GM12874 (cell line): ENCODE results near the gene CCDC102B.

Source experiments
- TF ChIP-seq, protein P1 (sequence below): IDR thresholded peaks from 2 replicates; pipeline ENCODE4 v1.5.1; 2011; ENCODE audit warnings: low read depth, mild to moderate bottlenecking, control low read depth, low read length, moderate library complexity; ENCODE audit not compliant: insufficient read depth

Gene CCDC102B

DNA sequence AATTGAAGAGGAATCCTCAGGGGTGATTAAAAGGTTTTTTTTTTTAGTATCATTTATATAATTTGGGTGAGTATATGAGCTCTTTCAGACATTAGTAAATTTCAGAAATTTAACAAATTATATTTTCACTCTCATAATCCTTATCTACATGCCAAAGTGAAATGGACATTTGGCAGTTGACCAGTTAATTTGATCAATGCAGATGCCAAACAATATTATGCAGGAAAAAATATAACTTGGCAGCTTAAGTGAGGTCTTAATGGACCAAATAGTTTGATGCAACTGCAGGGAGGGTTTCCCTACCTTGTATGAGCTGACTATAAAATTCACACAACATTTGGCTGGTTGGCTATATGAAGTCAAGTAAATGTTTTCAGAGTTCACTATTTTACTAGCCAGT is 185.2 kb downstream of the CCDC102B start:
- TF ChIP-seq, protein P1, sequence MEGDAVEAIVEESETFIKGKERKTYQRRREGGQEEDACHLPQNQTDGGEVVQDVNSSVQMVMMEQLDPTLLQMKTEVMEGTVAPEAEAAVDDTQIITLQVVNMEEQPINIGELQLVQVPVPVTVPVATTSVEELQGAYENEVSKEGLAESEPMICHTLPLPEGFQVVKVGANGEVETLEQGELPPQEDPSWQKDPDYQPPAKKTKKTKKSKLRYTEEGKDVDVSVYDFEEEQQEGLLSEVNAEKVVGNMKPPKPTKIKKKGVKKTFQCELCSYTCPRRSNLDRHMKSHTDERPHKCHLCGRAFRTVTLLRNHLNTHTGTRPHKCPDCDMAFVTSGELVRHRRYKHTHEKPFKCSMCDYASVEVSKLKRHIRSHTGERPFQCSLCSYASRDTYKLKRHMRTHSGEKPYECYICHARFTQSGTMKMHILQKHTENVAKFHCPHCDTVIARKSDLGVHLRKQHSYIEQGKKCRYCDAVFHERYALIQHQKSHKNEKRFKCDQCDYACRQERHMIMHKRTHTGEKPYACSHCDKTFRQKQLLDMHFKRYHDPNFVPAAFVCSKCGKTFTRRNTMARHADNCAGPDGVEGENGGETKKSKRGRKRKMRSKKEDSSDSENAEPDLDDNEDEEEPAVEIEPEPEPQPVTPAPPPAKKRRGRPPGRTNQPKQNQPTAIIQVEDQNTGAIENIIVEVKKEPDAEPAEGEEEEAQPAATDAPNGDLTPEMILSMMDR, result no peak

DNA sequence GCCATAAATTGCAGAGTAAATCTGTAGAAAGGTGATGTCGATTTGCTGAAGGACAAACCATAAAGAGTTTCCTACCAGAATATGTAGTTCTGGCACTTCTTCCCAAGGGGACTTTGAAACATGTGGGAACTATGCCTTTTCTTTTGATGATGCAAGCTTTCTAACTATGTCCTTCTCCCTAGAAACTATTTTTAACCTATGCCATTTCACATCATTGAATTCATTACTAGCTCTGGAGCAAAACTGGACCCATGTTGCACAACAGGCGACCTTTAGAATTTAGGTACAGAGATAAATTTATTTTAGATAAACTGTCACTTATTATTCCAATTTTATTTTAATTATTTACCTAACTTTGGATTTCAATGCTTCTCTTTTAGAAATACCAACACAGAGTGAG is 186.5 kb downstream of the CCDC102B start:
- TF ChIP-seq, protein P1, result no peak

DNA sequence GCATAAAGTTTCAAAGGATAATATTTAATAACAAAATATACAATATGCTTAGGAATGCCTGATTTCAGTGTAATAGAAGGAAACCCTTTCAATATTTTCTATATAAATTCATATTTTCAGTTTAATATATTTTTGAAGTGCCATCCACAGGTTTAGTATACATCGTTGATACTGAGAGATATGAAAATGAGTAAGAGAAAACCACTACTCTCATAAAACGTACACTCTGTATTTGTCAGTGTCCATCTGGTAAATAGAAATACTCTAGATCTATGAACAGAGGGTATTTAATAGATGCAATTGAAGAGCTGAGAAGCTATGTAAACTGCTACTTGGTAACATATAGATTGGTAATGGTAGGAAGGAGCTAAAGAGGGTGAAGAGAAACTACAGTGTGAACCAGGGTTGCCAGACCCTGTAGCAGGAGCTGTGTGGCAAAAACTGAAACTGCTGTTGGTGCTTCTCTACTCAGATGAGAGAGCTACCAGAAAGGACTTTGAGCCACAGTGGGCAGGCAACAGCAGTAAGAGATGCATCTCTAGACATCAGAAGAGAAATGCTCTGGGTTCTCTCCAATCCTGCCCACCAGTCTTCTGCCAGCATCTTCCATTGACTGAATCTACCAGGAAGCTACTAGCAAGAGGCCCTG is 187.4 kb downstream of the CCDC102B start:
- TF ChIP-seq, protein P1, result no peak

DNA sequence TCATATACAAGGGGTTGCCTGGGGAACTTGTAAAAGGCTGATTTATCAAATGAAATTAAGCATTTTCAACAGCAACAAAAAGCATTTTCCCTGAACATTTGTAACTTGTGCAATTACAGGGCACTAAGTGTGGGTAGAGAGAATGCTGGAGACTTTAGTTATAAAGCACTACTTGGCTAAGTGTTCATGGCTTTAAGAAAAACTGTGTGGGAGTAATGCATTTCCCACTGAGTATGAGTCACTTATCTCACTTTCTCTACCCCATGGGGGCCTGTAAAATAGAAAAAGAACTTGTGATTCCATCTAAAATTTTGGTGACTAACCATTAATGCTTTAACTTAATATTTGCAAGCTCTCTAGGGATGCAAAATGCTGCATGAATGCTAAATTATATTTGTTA is 193.4 kb downstream of the CCDC102B start:
- TF ChIP-seq, protein P1, result no peak

DNA sequence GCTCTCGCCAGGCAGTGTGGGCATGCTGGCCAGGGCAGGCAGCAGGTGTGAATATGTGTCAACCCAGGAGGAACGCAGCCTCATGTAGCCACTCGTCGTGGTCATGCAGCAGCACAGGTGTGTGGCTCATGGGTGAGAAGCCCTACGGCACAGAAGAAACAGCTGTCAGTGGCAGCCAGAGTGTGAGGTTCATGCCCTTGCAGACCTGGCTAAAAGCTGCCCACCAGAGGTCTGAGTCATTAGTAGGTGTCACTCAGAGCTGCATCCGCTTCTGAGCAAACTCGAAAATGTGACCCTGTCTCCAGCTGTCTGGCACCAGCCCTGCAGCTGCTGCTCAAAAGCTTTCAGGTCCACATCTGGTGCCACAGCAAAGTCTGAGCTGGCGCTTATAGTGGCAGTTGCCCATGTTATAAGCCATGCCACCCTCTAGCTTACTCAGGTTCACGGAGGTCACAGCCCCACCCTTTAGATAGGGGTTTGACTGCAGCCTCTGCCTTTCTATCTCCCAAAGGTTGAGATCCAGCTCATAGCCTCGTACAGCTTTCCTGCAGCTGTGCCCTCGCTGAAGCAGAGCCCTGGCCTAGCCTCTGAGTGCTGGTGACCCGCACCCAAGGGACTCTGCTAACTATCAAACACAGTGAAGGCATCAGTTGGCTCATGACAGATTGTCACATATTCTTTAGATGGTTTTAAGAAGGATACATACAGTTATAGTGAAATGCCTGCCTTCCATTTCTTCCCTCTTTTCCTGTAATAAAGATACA is 195.0 kb downstream of the CCDC102B start:
- TF ChIP-seq, protein P1, result no peak

DNA sequence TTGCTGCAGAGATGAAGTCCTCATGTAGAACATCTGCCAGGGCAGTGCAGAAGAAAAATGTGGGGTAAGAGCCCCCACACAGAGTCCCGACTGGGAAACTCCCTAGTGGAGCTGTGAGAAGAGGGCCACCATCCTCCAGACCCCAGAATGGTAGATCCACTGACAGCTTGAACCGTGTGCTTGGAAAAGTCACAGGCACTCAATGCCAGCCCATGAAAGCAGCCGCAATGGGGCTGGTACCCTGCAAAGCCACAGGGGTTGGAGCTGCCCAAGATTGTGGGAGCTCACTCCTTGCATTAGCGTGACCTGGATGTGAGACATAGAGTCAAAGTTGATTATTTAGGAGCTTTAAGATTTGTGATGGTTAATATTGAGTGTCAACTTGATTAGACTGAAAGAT is 197.8 kb downstream of the CCDC102B start:
- TF ChIP-seq, protein P1, result no peak

DNA sequence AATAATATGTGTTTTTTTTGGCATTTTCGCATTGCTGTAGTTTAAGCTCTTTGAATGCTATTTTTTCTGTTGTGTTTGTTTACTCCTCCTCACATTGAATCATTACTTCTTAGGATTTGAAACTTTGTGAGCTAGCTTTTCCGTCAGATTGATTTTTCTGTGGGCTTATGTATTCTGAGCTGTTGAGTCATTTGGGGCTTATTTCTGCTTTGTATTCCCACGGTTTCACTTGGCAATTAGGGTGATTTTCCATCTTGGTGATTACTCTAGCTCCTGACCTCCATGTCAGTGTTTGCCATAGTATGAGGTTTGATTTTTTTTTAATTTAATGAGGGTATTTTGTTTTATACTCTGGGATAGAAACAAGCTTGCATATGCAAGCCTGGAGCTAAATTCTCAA is 200.0 kb downstream of the CCDC102B start:
- TF ChIP-seq, protein P1, result no peak
